ENCODE data around the gene PTGR3.

GRCh38 chr18:75183524-75183923, 25.4 kb downstream of the PTGR3 start:
- TF ChIP-seq CTCF (IDR thresholded peaks at IDR 0.05) (no peak), POLR2A (IDR thresholded peaks at IDR 0.05) (no peak)

Data from body of pancreas (tissue), 4 donors.